Measurements from ENCODE around the gene APCDD1L.

Gene APCDD1L

GRCh38 chr20:58531657-58532056 is 16.5 kb upstream of the APCDD1L start:
- Histone ChIP-seq H4K20me1 (ENCODE audit: insufficient read depth, low read length) (no peaks in the 10 kb centered on the region), H3K4me2 (ENCODE audit: low read length) (no peak overlapping the region), H3K4me1 (ENCODE audit: insufficient read depth, low read length, severe bottlenecking) (no peaks in the 10 kb centered on the region), H3K27ac (ENCODE audit: low read depth, low read length, poor library complexity, severe bottlenecking) (no peak overlapping the region), H3F3A (ENCODE audit: insufficient read depth, low read length) (no peaks in the 10 kb centered on the region), H3K27me3 (ENCODE audit: insufficient read depth, low read length) (no peaks in the 10 kb centered on the region; the same call in 1 of the 2 replicates), H3K4me3 (ENCODE audit: low read depth, low read length, poor library complexity, severe bottlenecking) (no peak overlapping the region), H3K9ac (ENCODE audit: low read length) (no peak overlapping the region), H2AFZ (ENCODE audit: low read length) (no peak overlapping the region), H3K79me2 (ENCODE audit: insufficient read depth, low read length) (no peaks in the 10 kb centered on the region), H3K9me3 (ENCODE audit: low read length) (no peaks in the 10 kb centered on the region), H3K36me3 (ENCODE audit: insufficient read depth, low read length) (no peaks in the 10 kb centered on the region), H3K9me2 (ENCODE audit: low read depth, low read length) (no peaks in the 10 kb centered on the region)
- TF ChIP-seq CTCF (IDR thresholded peaks at IDR 0.05; ENCODE audit: low read length), result no peak
- no peak for TF ChIP-seq EZH2 (IDR thresholded peaks at IDR 0.05; ENCODE audit: borderline replicate concordance, low read length)

DNA sequence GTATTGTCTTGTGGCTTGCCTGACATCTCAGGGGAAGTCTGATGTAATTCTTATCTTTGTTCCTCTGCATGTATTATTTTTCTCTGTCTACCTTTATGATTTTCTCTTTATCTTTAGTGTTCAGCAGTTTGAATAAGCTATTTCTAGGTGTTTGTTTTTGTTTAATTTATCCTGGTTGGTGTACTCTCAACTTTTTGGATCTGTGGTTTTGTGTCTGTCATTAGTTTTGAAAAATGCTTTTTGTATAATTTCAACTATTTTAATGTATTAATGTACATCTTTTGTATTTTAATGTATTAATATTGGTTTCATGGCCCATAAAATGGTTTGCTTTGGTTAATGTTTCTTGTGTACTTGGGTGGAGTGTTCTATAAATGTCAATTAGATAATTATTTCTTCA is 15.9 kb upstream of the APCDD1L start:
- Histone ChIP-seq H3K27ac (ENCODE audit: low read depth, low read length, poor library complexity, severe bottlenecking) (no peak overlapping the region), H3K4me1 (ENCODE audit: insufficient read depth, low read length, severe bottlenecking) (no peaks in the 10 kb centered on the region), H3K79me2 (ENCODE audit: insufficient read depth, low read length) (no peaks in the 10 kb centered on the region), H3K4me3 (ENCODE audit: low read depth, low read length, poor library complexity, severe bottlenecking) (no peak overlapping the region), H3K4me2 (ENCODE audit: low read length) (no peak overlapping the region), H3K9me2 (ENCODE audit: low read depth, low read length) (no peaks in the 10 kb centered on the region), H3F3A (ENCODE audit: insufficient read depth, low read length) (no peaks in the 10 kb centered on the region), H4K20me1 (ENCODE audit: insufficient read depth, low read length) (no peaks in the 10 kb centered on the region), H3K36me3 (ENCODE audit: insufficient read depth, low read length) (no peaks in the 10 kb centered on the region), H2AFZ (ENCODE audit: low read length) (no peak overlapping the region), H3K9me3 (ENCODE audit: low read length) (no peaks in the 10 kb centered on the region), H3K9ac (ENCODE audit: low read length) (no peak overlapping the region), H3K27me3 (ENCODE audit: insufficient read depth, low read length) (no peaks in the 10 kb centered on the region; the same call in 1 of the 2 replicates)
- TF ChIP-seq CTCF (IDR thresholded peaks at IDR 0.05; ENCODE audit: low read length) (no peak), EZH2 (IDR thresholded peaks at IDR 0.05; ENCODE audit: borderline replicate concordance, low read length) (no peak)

DNA sequence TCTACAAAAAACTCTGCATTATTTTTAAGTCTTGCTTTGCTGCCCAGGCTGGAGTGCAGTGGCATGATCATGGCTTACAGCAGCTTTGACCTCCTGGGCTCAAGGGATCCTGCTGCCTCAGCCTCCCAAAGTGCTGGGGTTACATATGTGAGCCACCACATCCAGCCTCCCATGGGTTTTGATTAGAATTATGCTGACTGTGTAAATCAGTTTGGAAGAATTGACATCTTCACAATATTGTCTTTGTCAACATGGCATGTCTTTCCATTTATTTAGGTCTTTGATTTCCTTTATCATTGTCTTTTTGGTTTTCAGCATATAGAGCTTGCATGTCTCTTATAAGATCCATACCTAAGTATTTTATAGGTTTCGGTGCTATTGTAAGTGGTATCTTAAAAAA is 13.2 kb upstream of the APCDD1L start:
- no peak overlapping the region for H3K9ac ChIP-seq (ENCODE audit: low read length)
- no peaks in the 10 kb centered on the region for H3K9me3 ChIP-seq (ENCODE audit: low read length)
- H3K27ac ChIP-seq (ENCODE audit: low read depth, low read length, poor library complexity, severe bottlenecking), result no peak overlapping the region
- no peaks in the 10 kb centered on the region for H3K36me3 ChIP-seq (ENCODE audit: insufficient read depth, low read length)
- H2AFZ ChIP-seq (ENCODE audit: low read length), result no peak overlapping the region
- H4K20me1 ChIP-seq (ENCODE audit: insufficient read depth, low read length), result no peaks in the 10 kb centered on the region
- no peak overlapping the region for H3K4me2 ChIP-seq (ENCODE audit: low read length)
- H3K4me3 ChIP-seq (ENCODE audit: low read depth, low read length, poor library complexity, severe bottlenecking), result no peak overlapping the region
- H3K9me2 ChIP-seq (ENCODE audit: low read depth, low read length), result no peaks in the 10 kb centered on the region
- no peaks in the 10 kb centered on the region for H3K4me1 ChIP-seq (ENCODE audit: insufficient read depth, low read length, severe bottlenecking)
- H3F3A ChIP-seq (ENCODE audit: insufficient read depth, low read length), result no peaks in the 10 kb centered on the region
- H3K79me2 ChIP-seq (ENCODE audit: insufficient read depth, low read length), result no peaks in the 10 kb centered on the region
- TF ChIP-seq EZH2 (IDR thresholded peaks at IDR 0.05; ENCODE audit: borderline replicate concordance, low read length), result no peak
- TF ChIP-seq CTCF (IDR thresholded peaks at IDR 0.05; ENCODE audit: low read length), result no peak
- H3K27me3 ChIP-seq (ENCODE audit: insufficient read depth, low read length), result no peaks in the 10 kb centered on the region
